PC-9 (cell line): ENCODE data around the gene GAS2L1. TPM values are rescaled to one million over a fixed set of nuclear protein-coding genes. Genes with fewer than 3 reads are reported as not detected.

Experiments
- BruUV-seq: library from RNA; stranded (reverse); fragments of 400-500 nt; replicated peaks from 2 replicates; lab custom pipeline; 2021; lab: Mats Ljungman, UMichigan
- CTCF ChIA-PET: fragments of 300-600 bp; sonication (Branson Sonifier 250); formaldehyde crosslinking; loops from one replicate; lab custom pipeline; 2022; ENCODE audit warnings: antibody characterized with exemption; lab: Charles Lee
- POLR2A ChIA-PET: fragments of 300-600 bp; sonication (Branson Sonifier 250); formaldehyde crosslinking; loops from one replicate; lab custom pipeline; 2022; ENCODE audit warnings: antibody characterized with exemption; ENCODE audit not compliant: unreplicated experiment; lab: Charles Lee
- DNase-seq, 2 experiments: peaks; one replicate each; pipeline versions ENCODE4 v3.0.0 to v3.0.0-alpha.2; 2015 to 2022; ENCODE audit warnings: mixed read lengths in 1 of 2
- H2AFZ ChIP-seq: fragments of 200-600 bp; sonication (generic); 2 replicates; pipeline ENCODE4 v1.8.1; 2017; ENCODE audit warnings: antibody characterized with exemption
- H3F3A ChIP-seq: fragments of 200-600 bp; sonication (generic); 2 replicates; pipeline ENCODE4 v1.8.1; 2017; ENCODE audit warnings: antibody characterized with exemption, mild to moderate bottlenecking, low read depth; ENCODE audit not compliant: insufficient read depth
- H3K27ac ChIP-seq: fragments of 200-600 bp; sonication (generic); 2 replicates; pipeline ENCODE4 v1.6.1; 2016; ENCODE audit warnings: mixed run types
- H3K27me3 ChIP-seq: fragments of 200-600 bp; sonication (generic); 2 replicates; pipeline ENCODE4 v1.6.1; 2016; ENCODE audit warnings: low read depth, mixed run types; ENCODE audit not compliant: insufficient read depth
- H3K36me3 ChIP-seq: fragments of 200-600 bp; sonication (generic); 2 replicates; pipeline ENCODE4 v1.6.1; 2016; ENCODE audit warnings: low read depth, mixed run types
- H3K4me1 ChIP-seq: fragments of 200-600 bp; sonication (generic); replicated peaks from 2 replicates; pipeline ENCODE4 v1.6.1; 2016; ENCODE audit warnings: mixed run types; ENCODE audit not compliant: insufficient read depth
- H3K4me2 ChIP-seq: fragments of 200-600 bp; sonication (generic); 2 replicates; pipeline ENCODE4 v1.6.1; 2017; ENCODE audit warnings: mixed run types
- H3K4me3 ChIP-seq: fragments of 200-600 bp; sonication (generic); 2 replicates; pipeline ENCODE4 v1.6.1; 2016; ENCODE audit warnings: mixed run types
- H3K79me2 ChIP-seq: fragments of 200-600 bp; sonication (generic); 2 replicates; pipeline ENCODE4 v1.6.1; 2017; ENCODE audit warnings: low read depth, mixed run types
- H3K9me2 ChIP-seq: fragments of 200-600 bp; sonication (generic); 2 replicates; pipeline ENCODE4 v1.8.1; 2017; ENCODE audit warnings: mild to moderate bottlenecking; ENCODE audit not compliant: insufficient read depth
- H3K9me3 ChIP-seq: fragments of 200-600 bp; sonication (generic); 2 replicates; pipeline ENCODE4 v1.8.1; 2016; ENCODE audit warnings: low read depth; ENCODE audit not compliant: insufficient read depth
- H4K20me1 ChIP-seq: fragments of 200-600 bp; sonication (generic); 2 replicates; pipeline ENCODE4 v1.8.1; 2017; ENCODE audit not compliant: insufficient read depth
- CTCF ChIP-seq: fragments of 200-600 bp; sonication (generic); conservative IDR thresholded peaks from 2 replicates; pipeline ENCODE4 v1.6.1; 2017; ENCODE audit warnings: mixed run types, antibody characterized with exemption, mild to moderate bottlenecking, moderate library complexity
- EZH2 ChIP-seq: fragments of 200-600 bp; sonication (generic); IDR thresholded peaks from 2 replicates; pipeline ENCODE4 v1.8.0; 2017; ENCODE audit warnings: antibody characterized with exemption, low read depth
- intact Hi-C: fragments of 100-400 bp; cut with micrococcal nuclease; formaldehyde crosslinking; loops from one replicate; pipeline ENCODE4 v1.10.0; 2022; ENCODE audit not compliant: unreplicated experiment
- total RNA-seq: library from RNA; stranded (reverse); gene quantifications from 2 replicates; pipeline ENCODE4 v1.2.3, GENCODE V29; 2021

The GAS2L1 gene
- total RNA-seq, 1 experiment from 2014 or later = 15.2 TPM

- no peak for DNase-seq
- Histone ChIP-seq H3K27ac (no peak overlapping the region), H3K4me2 (no peak overlapping the region), H3K27me3 (no peaks in the 10 kb centered on the region), H3K9me3 (no peaks in the 10 kb centered on the region), H2AFZ (no peak overlapping the region), H3K4me1 (no peaks in the 10 kb centered on the region), H3F3A (no peaks in the 10 kb centered on the region), H3K36me3 (no peaks in the 10 kb centered on the region; the same call in 1 of the 2 replicates), H4K20me1 (no peaks in the 10 kb centered on the region), H3K9me2 (no peaks in the 10 kb centered on the region), H3K4me3 (no peak overlapping the region), H3K79me2 (no peaks in the 10 kb centered on the region)
- POLR2A ChIA-PET = no interaction called here
- BruUV-seq = no TSS peak
- CTCF ChIA-PET = no interaction called here
- TF ChIP-seq CTCF = no peak
- no peak for TF ChIP-seq EZH2
- intact Hi-C loops = no loop called here
Measured at GRCh38 chr22:29331213-29331612, 24.8 kb downstream of the GAS2L1 start.

GRCh38 chr22:29331658-29332300 lies 25.3 kb downstream of the GAS2L1 start:
- Histone ChIP-seq H3K4me1 (no peaks in the 10 kb centered on the region), H3K9me3 (no peaks in the 10 kb centered on the region), H3K27me3 (no peaks in the 10 kb centered on the region), H3K27ac (no peak overlapping the region), H3F3A (no peaks in the 10 kb centered on the region), H3K9me2 (no peaks in the 10 kb centered on the region), H3K36me3 (no peaks in the 10 kb centered on the region; the same call in 1 of the 2 replicates), H3K4me2 (no peak overlapping the region), H3K79me2 (no peaks in the 10 kb centered on the region), H3K4me3 (no peak overlapping the region), H2AFZ (no peak overlapping the region), H4K20me1 (no peaks in the 10 kb centered on the region)
- ChIA-PET POLR2A (no interaction called here), CTCF (no interaction called here)
- no peak for DNase-seq
- intact Hi-C loops = no loop called here
- TF ChIP-seq EZH2 (no peak), CTCF (no peak)
- no TSS peak for BruUV-seq

- Histone ChIP-seq H3K4me3 (no peak overlapping the region), H3K4me1 (no peaks in the 10 kb centered on the region), H3K36me3 (no peaks in the 10 kb centered on the region; the same call in 1 of the 2 replicates), H3K79me2 (no peaks in the 10 kb centered on the region), H3K27me3 (no peaks in the 10 kb centered on the region), H3F3A (no peaks in the 10 kb centered on the region), H3K27ac (no peak overlapping the region), H2AFZ (no peak overlapping the region), H3K9me3 (no peaks in the 10 kb centered on the region), H4K20me1 (no peaks in the 10 kb centered on the region), H3K9me2 (no peaks in the 10 kb centered on the region), H3K4me2 (no peak overlapping the region)
- POLR2A ChIA-PET = no interaction called here
- no peak for DNase-seq
- no TSS peak for BruUV-seq
- CTCF ChIA-PET = no interaction called here
- intact Hi-C loops = no loop called here
- TF ChIP-seq EZH2 = no peak
- TF ChIP-seq CTCF = no peak
Measured at GRCh38 chr22:29332886-29333496, 26.5 kb downstream of the GAS2L1 start.
